HG03025 (cell line): ENCODE measurements around the gene DGCR2.
"Not testable (repeated sequence)": the region's sequence is repeated elsewhere in the genome, so short reads cannot be mapped to it uniquely, and the experiment has no call there.

Experiments
- ATAC-seq: cut with Tn5 transposase; IDR thresholded peaks from one replicate; pipeline ENCODE4 v1.9.1; 2021; ENCODE audit warnings: mild to moderate bottlenecking, moderate library complexity; ENCODE audit not compliant: unreplicated experiment, low FRiP score

DGCR2 gene

GRCh38 chr22:18992543-18993198, 129.5 kb downstream of the DGCR2 start:
- ATAC-seq, result no peak

GRCh38 chr22:18991821-18992442, 130.3 kb downstream of the DGCR2 start:
- no peak for ATAC-seq

- no peak for ATAC-seq
Observed at GRCh38 chr22:18991138-18991432, 131.1 kb downstream of the DGCR2 start.

- no peak for ATAC-seq
Observed at GRCh38 chr22:18990355-18991137, 131.7 kb downstream of the DGCR2 start.

GRCh38 chr22:18988958-18989357, 133.3 kb downstream of the DGCR2 start:
- ATAC-seq, result no peak

GRCh38 chr22:18987765-18988164, 134.4 kb downstream of the DGCR2 start:
- no peak for ATAC-seq

- ATAC-seq, result not testable (repeated sequence)
Observed at GRCh38 chr22:18987114-18987513, 135.1 kb downstream of the DGCR2 start.
